GM12801 (cell line): ENCODE results near the gene F13A1.

ENCODE experiments used
- TF ChIP-seq, protein P1 (sequence below): IDR thresholded peaks from one replicate; pipeline ENCODE4 v1.5.1; 2011; ENCODE audit warnings: control low read depth; ENCODE audit not compliant: insufficient read length; ENCODE audit errors: extremely low read depth

Gene F13A1

DNA sequence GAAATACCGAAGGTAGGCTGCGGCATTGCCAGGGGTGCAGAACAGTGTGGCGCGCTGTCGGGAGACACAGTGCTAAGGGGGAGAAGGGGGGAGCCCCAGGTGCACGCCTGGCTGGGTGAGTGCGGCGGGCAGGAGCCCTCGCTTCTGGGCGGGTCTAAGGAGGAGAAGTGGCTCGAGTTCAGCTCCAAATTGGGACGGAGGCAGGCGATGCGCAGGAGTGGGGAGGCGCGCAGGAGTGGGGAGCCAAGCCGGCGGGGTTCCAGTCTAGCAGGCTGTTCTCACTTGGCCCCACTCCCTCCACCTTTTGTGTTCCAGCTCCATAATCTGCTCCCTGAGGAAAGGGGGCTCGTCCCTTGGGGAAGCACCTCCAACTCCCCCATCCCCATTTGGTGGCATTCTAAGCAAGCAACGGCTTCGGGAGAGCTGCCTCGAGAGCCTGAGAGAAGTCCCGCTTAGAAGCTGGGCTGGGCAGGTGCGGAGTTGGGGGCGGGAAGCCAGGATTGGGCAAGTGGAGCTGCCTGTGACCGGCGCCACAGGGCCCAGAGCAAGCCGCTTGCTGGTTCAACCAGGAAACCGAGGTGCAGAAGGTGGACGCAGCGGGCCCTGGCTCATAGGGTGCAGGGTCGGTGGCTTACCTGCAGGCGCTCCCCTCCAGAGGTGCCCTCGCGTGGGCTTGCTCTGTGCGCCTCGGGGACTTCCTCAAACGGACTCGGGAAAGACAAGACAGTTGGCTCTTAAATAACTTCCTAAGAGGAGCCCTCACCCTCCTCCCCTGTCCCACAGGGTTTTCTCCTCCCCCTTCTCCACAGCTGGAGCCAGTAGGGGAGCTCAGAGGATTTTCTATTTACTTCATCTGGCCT lies at the start of gene F13A1:
TSS of gene F13A1 (minus strand) at position 711 of the 860 bp plus-strand sequence. CDS start 1,998 bp downstream, outside the sequence.
- TF ChIP-seq, protein P1, sequence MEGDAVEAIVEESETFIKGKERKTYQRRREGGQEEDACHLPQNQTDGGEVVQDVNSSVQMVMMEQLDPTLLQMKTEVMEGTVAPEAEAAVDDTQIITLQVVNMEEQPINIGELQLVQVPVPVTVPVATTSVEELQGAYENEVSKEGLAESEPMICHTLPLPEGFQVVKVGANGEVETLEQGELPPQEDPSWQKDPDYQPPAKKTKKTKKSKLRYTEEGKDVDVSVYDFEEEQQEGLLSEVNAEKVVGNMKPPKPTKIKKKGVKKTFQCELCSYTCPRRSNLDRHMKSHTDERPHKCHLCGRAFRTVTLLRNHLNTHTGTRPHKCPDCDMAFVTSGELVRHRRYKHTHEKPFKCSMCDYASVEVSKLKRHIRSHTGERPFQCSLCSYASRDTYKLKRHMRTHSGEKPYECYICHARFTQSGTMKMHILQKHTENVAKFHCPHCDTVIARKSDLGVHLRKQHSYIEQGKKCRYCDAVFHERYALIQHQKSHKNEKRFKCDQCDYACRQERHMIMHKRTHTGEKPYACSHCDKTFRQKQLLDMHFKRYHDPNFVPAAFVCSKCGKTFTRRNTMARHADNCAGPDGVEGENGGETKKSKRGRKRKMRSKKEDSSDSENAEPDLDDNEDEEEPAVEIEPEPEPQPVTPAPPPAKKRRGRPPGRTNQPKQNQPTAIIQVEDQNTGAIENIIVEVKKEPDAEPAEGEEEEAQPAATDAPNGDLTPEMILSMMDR = no peak

DNA sequence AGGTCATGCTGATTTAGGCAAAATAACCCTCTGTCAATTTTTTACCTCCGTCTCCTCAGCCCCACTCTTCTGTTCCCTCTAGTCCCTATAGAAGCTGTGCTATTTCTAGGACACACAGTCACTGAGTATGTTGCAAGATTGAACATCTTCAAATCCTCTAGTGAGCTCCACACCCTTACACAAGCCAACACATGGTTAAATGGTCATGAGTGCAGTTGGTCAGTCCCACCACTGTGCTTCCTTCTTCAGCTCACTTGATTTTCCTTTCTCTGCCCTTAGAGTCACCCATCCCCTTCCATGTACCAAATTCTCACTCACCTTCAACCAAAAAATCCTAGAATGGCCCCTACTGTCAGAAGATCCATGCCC lies 48.2 kb upstream of the F13A1 start:
- TF ChIP-seq, protein P1 = no peak

- TF ChIP-seq, protein P1 = no peak
These were observed 47.7 kb upstream of the F13A1 start for GRCh38 chr6:6368040-6368683.

GRCh38 chr6:6366803-6367202 lies 46.3 kb upstream of the F13A1 start:
- TF ChIP-seq, protein P1 = no peak

DNA sequence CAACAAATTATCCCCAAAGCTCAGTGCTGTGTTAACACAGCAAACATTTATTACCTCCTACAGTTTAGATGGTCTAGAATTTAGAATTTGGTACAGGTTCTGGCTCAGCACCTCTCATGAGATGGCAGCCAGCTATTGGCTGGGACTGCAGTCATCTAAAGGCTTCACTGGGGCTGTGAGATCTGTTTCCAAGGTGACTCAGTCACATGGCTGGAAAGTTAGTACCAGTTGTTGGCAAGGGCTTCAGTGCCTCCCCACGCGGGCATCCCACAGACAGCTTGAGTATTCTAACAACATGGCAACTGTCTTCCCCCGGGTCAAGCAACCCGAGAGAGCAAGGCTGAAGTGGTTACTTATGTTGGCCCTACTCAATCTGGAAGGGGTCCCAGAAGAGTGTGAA lies 44.8 kb upstream of the F13A1 start:
- TF ChIP-seq, protein P1 = no peak

DNA sequence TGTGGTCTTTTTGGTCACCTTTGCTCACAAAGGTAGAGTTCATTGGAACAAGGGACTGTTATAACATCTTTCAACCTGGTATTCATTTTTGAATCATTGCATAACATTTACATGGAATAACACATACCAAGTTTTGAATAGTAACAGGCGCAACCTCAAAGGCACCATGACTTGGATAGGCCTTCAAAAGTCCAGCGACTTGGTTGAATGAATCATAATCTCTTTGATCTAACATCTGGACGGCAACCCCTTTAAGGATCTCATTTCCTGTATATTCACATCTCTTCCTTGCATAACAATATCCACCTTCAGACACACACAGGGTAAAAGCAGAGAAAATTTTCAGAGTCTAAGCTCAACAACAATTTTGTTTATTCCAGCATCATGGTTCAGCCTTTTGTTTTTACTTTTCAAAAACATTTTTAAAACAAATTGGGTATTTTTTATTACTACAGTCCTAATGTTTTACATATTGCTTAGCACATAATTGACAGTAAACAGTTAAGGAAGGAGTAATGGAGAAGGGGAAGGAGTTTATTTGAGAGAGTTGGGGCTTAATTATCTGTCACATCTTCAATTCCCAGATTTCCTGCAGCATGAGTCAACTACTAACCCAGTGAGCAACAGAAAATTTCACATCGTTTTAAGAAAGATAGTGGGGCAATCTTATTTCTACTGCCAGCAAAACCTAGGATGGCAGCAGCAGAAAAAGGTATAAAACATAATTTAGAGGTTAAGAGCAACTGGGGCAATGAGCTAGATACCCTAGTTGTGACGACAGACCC lies 41.8 kb upstream of the F13A1 start:
- TF ChIP-seq, protein P1 = no peak

DNA sequence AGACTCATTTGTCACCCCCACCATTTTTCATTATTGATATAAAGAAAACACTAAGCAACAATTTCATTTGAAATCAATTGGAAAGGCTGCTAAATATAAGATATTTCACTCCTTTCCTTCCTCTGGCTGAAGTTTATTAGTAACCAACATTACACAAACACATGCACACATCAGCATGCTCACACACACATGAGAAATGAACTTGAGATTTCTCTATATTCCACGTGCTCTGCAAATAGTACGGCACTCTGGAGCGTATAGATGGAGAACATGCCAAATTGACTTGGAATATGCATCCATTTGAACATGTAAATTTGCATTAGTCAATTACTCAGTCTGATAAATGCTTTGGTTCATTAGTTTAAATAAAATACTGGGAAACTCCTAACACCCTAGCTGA lies 37.1 kb upstream of the F13A1 start:
- TF ChIP-seq, protein P1 = no peak
